CD4-positive, alpha-beta T cell treated with Interleukin-6 for 4 hours (primary cell): ENCODE data around the gene CPHXL2.
A peak's percentile ranks its signal among the peaks of the same experiment; 100 is the strongest.

ENCODE experiments used
- DNase-seq: peaks from one replicate; pipeline ENCODE4 v3.0.0-alpha.2; 2020; ENCODE audit warnings: mixed read lengths

CPHXL2 gene

GRCh38 chr16:75635036-75635435, 41.8 kb downstream of the CPHXL2 start:
- DNase-seq, result no peak

- DNase-seq, result no peak
Observed at GRCh38 chr16:75632857-75633256, 44.0 kb downstream of the CPHXL2 start.

- no peak for DNase-seq
Observed at GRCh38 chr16:75630052-75630451, 46.8 kb downstream of the CPHXL2 start.

GRCh38 chr16:75629132-75629531, 47.7 kb downstream of the CPHXL2 start:
- no peak for DNase-seq

GRCh38 chr16:75628351-75628750, 48.5 kb downstream of the CPHXL2 start:
- DNase-seq, result no peak

DNA sequence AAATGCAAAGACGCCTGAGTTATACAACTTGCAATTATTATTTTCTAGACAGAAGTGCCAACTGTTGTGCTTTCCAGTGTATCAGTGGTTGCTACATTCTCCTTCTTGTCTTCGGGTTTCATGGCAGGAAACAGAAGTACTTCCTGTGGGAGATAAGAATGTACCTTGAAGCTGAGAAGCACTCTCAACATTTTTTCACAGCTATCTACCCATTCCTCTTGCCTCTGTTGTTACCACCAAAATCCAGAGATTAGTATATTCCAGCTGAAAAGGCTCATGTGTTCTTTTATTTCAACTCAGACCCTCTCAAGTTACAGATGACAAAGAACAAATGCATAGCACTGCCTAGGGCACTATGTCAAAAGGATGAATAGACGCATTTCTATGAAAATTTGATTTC, 49.0 kb downstream of the CPHXL2 start:
- DNase-seq, result no peak

DNA sequence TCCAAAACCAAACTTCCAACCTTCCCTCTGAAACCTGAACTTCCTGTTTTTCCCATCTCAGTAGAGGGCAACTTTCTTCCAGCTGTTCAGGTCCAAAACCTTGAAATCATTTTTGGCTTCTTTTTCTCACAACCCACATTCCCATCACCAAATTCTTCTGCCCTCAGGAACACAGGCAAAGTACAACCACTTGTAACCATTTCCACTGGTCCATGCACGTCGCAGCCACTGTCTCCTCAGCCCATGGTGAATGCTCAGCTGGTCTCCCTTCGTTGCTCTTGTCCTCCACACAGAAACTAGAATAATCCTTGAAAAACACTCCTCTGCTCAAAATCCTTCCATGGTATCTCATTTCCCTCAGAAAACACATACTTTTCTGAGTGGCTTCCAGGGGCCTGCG, 50.0 kb downstream of the CPHXL2 start:
- DNase-seq, result no peak

DNA sequence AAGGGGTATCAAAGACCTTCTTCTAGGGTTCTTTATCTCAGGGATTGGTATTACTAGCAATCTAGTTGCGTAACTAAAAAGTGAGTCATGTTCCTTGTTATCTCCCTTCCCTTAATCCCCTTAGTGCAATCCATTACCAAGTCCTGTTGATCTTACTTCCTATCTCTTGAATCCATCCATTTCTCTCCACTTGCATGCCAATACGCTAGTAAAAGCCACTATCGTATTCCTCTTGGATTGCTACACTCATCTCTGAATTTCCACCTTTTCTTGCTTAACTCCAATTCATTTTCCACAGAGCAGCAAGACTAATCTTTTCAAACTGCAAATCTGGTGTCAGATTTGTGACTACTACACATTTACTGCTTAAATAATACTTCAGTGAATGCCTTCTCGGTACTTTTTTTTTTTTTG, 51.9 kb downstream of the CPHXL2 start:
- DNase-seq, result no peak

GRCh38 chr16:75622761-75623605, 53.8 kb downstream of the CPHXL2 start, which contains the start of gene ADAT1:
Gene ADAT1 (minus strand): TSS chr16:75623281. CDS start chr16:75620799, 2,482 bp downstream.
- peak; percentile 98 for DNase-seq

DNA sequence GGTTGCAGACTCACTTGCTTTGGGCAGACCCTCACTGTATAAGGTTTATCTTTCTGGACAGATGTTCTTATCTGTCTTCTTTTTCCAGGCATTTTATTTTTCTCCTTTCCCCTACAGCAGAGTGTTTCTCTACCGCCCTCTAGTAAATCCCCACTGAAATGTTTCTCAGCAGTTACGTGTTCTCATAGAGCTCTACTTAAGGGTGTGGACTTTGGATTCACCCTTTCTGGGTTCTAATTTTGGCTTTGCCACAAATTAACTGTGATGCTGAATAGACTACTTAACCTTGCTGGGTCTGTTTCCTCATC, 55.7 kb downstream of the CPHXL2 start:
- DNase-seq, result no peak

- peak; percentile 19 for DNase-seq
Observed at GRCh38 chr16:75620326-75621169, 56.3 kb downstream of the CPHXL2 start.

- no peak for DNase-seq
Observed at GRCh38 chr16:75618780-75619179, 58.0 kb downstream of the CPHXL2 start.

GRCh38 chr16:75617121-75617520, 59.7 kb downstream of the CPHXL2 start:
- DNase-seq, result no peak

- DNase-seq, result no peak
Observed at GRCh38 chr16:75616521-75617010, 60.2 kb downstream of the CPHXL2 start.

- DNase-seq, result no peak
Observed at GRCh38 chr16:75615619-75616018, 61.2 kb downstream of the CPHXL2 start.

DNA sequence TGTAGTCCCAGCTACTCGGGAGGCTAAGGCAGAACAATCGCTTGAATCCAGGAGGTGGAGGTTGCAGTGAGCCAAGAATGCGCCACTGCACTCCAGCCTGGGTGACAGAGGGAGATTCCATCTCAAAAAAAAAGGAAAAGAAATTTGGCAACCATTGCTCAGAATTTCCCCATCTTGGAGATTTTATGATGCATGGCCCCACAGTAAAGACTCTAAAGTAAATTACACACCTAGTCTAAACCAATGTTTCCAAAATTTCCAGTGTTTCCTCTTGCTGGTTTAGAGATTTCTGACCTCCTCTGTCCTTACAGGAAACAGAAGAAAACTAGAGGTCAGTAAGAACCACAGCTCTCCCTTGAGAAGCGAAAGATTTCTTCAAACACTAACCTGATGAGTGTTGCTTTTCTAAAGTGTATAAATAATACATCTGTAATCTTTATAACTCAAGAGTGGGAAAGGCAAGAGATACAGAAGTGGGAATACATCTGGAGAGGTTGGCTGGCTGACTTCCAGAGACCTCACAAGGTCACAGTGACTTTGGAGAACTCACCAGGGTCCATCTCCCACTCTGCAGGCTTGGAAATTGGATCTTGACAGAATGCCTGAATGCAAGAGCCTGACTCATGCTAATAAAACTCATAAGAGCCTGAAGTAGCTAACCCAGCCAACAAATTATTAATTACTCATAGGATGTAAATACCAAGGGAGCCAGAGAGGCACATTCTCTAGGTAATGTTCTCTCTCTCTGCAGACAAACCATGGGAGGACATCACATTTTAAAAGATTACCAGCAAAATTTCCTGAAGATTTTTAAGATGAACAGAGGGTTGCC, 62.5 kb downstream of the CPHXL2 start:
- no peak for DNase-seq
